Lung (tissue), 12 donors: ENCODE measurements around the gene PRKCSH. TPM values are rescaled to one million over a fixed set of nuclear protein-coding genes. Genes with fewer than 3 reads are reported as not detected.
A peak's percentile ranks its signal among the peaks of the same experiment; 100 is the strongest.
"Not testable (repeated sequence)": the region's sequence is repeated elsewhere in the genome, so short reads cannot be mapped to it uniquely, and the experiment has no call there.

Experiments
- ATAC-seq: fragments of 200-7000 bp; cut with Tn5 transposase; one replicate; pipeline ENCODE4 v1.9.1; 2020; ENCODE audit warnings: moderate number of reproducible peaks; ENCODE audit not compliant: insufficient read depth, low FRiP score
- DNase-seq, 3 donors: peaks; one replicate each; pipeline ENCODE4 v3.0.0-alpha.2; 2013 to 2017
- H3K27ac ChIP-seq, 2 donors: one replicate each; pipeline ENCODE4 v1.5.1; 2013; ENCODE audit warnings: mild to moderate bottlenecking in 2 of 2, moderate library complexity in 2 of 2, control low read depth in 1 of 2, inconsistent platforms in 1 of 2, low read depth in 1 of 2, low read length in 1 of 2
- H3K27me3 ChIP-seq, 3 donors: one replicate each; pipeline ENCODE4 v1.5.1; 2013; ENCODE audit warnings: low read length in 2 of 3; ENCODE audit not compliant: control insufficient read depth in 3 of 3, insufficient read depth in 3 of 3
- H3K36me3 ChIP-seq, 4 donors: one replicate each; pipeline ENCODE4 v1.5.1; 2013; ENCODE audit warnings: low read length in 4 of 4, mild to moderate bottlenecking in 1 of 4, moderate library complexity in 1 of 4; ENCODE audit not compliant: control insufficient read depth in 4 of 4, insufficient read depth in 4 of 4
- H3K4me1 ChIP-seq, 5 donors: one replicate each; pipeline ENCODE4 v1.5.1; 2013; ENCODE audit warnings: low read length in 5 of 5, mild to moderate bottlenecking in 2 of 5, moderate library complexity in 1 of 5; ENCODE audit not compliant: control insufficient read depth in 5 of 5, insufficient read depth in 5 of 5
- H3K4me3 ChIP-seq: one replicate; pipeline ENCODE4 v1.5.1; 2013; ENCODE audit warnings: mild to moderate bottlenecking, control low read depth, moderate library complexity
- H3K9ac ChIP-seq, 2 donors: one replicate each; pipeline ENCODE4 v1.5.1; 2013; ENCODE audit warnings: low read length in 2 of 2, control low read depth in 1 of 2; ENCODE audit not compliant: insufficient read depth in 1 of 2
- H3K9me3 ChIP-seq, 4 donors: one replicate each; pipeline ENCODE4 v1.5.1; 2013; ENCODE audit warnings: low read length in 3 of 4, mild to moderate bottlenecking in 1 of 4, moderate library complexity in 1 of 4; ENCODE audit not compliant: control insufficient read depth in 4 of 4, insufficient read depth in 3 of 4
- CTCF ChIP-seq: IDR thresholded peaks from 2 replicates; pipeline ENCODE4 v1.5.1; 2012; ENCODE audit warnings: mild to moderate bottlenecking; ENCODE audit errors: control extremely low read depth, extremely low read depth
- WGBS, 2 donors: extraction: QIAGEN DNeasy Blood & Tissue Kit; methylation state at CpG; one replicate each; pipeline ENCODE4 v1.1.7; 2013; 5-methylcytosine and 5-hydroxymethylcytosine counted together
- polyA plus RNA-seq, 2 donors: library from polyadenylated mRNA; stranded (reverse); fragments of 200-250 nt; gene quantifications; one replicate each; pipeline ENCODE4 v1.2.1, GENCODE V29; 2013
- total RNA-seq, 2 donors: library from RNA; depleted of rRNA in 1 of 2; stranded (reverse); fragments of >200 nt in 1 of 2; gene quantifications; one replicate each; pipeline ENCODE4 v1.2.1, GENCODE V29; 2014 to 2021
- donor health status: control.
- donor health status: control.
- donor health status: Bipolar disorder and iron deficiency.
- donor health status: healthy.
- donor health status: DM: yes; HTN: yes; CAD: no.

PRKCSH gene
- total and polyA plus RNA-seq, 4 donors, result 115 to 315 (median 158) TPM

GRCh38 chr19:11425719-11426457 lies 9.5 kb upstream of the PRKCSH start:
- H3K9ac ChIP-seq, result no peak overlapping the region
- TF ChIP-seq CTCF, result no peak
- H3K27ac ChIP-seq, result no peak overlapping the region
- H3K4me3 ChIP-seq, result no peak overlapping the region
- DNase-seq (no peak), ATAC-seq (no peak)
- peaks cover 0 to 35% (median 21%) of the 10 kb centered on the region in 3 donors for H3K27me3 ChIP-seq
- no peaks in the 10 kb centered on the region for H3K36me3 ChIP-seq
- H3K9me3 ChIP-seq, result peaks cover 0 to 2% (median 0%) of the 10 kb centered on the region in 4 donors
- 92 to 93% methylated on average over 27 to 28 of the region's 28 CpGs for WGBS, 2 donors
- peaks cover 0 to 13% (median 5%) of the 10 kb centered on the region in 5 donors for H3K4me1 ChIP-seq

- Histone ChIP-seq H3K4me1 (peaks cover 0 to 7% (median 0%) of the 10 kb centered on the region in 5 donors), H3K27me3 (peaks cover 0 to 27% (median 14%) of the 10 kb centered on the region in 3 donors), H3K9ac (no peak overlapping the region), H3K9me3 (peaks cover 0 to 2% (median 0%) of the 10 kb centered on the region in 4 donors), H3K27ac (no peak overlapping the region), H3K36me3 (no peaks in the 10 kb centered on the region), H3K4me3 (no peak overlapping the region)
- TF ChIP-seq CTCF, result no peak
- WGBS, 2 donors, result 95 to 98% methylated on average over 19 of the region's 19 CpGs
- ATAC-seq (no peak), DNase-seq (no peak)
Observed at GRCh38 chr19:11426656-11427055, 8.8 kb upstream of the PRKCSH start.

GRCh38 chr19:11433526-11433925 lies 1.9 kb upstream of the PRKCSH start:
- H3K4me3 ChIP-seq, ATAC-seq, H3K9me3 ChIP-seq, H3K9ac ChIP-seq, DNase-seq, H3K27ac ChIP-seq, H3K27me3 ChIP-seq: not testable (repeated sequence)
- Histone ChIP-seq H3K36me3 (peaks cover 0 to 16% (median 12%) of the 10 kb centered on the region in 4 donors), H3K4me1 (peaks cover 0 to 14% (median 7%) of the 10 kb centered on the region in 5 donors)
- 94 to 98% methylated on average over 3 of the region's 3 CpGs for WGBS, 2 donors

- peak overlapping the region; percentile 27 for H3K4me3 ChIP-seq
- WGBS, 2 donors, result 8 to 19% methylated on average over 9 of the region's 9 CpGs
- ATAC-seq, result no peak
Observed at GRCh38 chr19:11434703-11435056, 755 bp upstream of the PRKCSH start.

More at GRCh38 chr19:11434703-11435056, 755 bp upstream of the PRKCSH start:
- peaks cover 0 to 22% (median 17%) of the 10 kb centered on the region in 4 donors for H3K36me3 ChIP-seq
- H3K27ac ChIP-seq, result peak overlapping the region; percentile 78 to 83
- peaks cover 0 to 14% (median 7%) of the 10 kb centered on the region in 5 donors for H3K4me1 ChIP-seq
- no peak for TF ChIP-seq CTCF
- no peak for DNase-seq
- H3K9me3 ChIP-seq, result no peaks in the 10 kb centered on the region
- H3K27me3 ChIP-seq, result no peaks in the 10 kb centered on the region
- H3K9ac ChIP-seq, result peak overlapping the region; percentile 42 to 57
